ENCODE results near the gene POTEI.
"Not testable (repeated sequence)": the region's sequence is repeated elsewhere in the genome, so short reads cannot be mapped to it uniquely, and the experiment has no call there.

DNA sequence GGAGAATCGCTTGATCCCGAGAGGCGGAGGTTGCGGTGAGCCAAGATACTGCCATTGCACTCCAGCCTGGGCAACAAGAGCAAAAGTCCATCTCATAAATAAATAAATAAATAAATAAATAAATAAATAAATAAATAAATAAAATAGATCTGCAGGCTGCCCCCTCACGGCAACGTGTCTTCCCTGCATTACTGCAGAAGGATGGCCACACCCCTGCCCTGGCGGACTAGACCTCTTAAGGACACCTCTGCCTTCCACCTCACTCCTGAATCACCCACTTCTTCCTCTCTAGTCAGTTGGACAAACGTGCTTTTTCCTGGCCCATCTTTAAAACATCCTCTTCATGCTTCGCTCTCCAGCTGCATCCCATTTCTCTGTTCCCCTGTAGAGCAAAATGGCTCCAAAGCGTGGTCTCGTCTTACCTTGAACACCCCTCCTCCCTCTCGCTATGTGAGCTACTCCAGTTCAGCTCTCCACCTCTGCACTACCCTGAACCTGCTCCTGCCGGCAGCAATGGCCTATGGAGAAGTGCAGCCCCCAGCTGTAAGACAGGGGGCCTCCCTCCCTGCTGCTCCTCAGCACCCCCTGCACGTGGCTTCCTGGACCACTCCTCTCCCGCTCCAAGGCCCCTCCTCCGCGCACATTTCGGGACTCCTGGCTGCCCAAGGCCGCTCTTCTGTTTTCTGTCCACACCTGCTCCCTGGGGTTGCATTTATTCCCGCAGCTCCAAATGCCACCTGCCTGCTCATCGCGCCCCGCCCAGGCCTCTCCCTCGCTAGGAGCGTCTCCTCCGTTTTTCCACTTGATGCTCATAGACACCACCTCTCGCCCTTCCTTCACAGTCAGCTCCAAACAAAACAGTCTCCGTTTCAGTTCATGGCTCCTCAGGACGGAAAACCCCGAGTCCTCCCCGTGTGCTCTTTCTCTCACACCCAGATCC lies 1.9 kb upstream of the POTEI start:
- TF ChIP-seq, protein P1, sequence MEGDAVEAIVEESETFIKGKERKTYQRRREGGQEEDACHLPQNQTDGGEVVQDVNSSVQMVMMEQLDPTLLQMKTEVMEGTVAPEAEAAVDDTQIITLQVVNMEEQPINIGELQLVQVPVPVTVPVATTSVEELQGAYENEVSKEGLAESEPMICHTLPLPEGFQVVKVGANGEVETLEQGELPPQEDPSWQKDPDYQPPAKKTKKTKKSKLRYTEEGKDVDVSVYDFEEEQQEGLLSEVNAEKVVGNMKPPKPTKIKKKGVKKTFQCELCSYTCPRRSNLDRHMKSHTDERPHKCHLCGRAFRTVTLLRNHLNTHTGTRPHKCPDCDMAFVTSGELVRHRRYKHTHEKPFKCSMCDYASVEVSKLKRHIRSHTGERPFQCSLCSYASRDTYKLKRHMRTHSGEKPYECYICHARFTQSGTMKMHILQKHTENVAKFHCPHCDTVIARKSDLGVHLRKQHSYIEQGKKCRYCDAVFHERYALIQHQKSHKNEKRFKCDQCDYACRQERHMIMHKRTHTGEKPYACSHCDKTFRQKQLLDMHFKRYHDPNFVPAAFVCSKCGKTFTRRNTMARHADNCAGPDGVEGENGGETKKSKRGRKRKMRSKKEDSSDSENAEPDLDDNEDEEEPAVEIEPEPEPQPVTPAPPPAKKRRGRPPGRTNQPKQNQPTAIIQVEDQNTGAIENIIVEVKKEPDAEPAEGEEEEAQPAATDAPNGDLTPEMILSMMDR (IDR thresholded peaks at IDR 0.05) = not testable (repeated sequence)
- TF ChIP-seq POLR2A (IDR thresholded peaks at IDR 0.05) = not testable (repeated sequence)
